GM19452 (cell line): Measurements from ENCODE around the gene HPCAL1.

Experiments used
- ATAC-seq: cut with Tn5 transposase; IDR thresholded peaks from one replicate; pipeline ENCODE4 v1.9.1; 2021; ENCODE audit not compliant: unreplicated experiment

Gene HPCAL1

DNA sequence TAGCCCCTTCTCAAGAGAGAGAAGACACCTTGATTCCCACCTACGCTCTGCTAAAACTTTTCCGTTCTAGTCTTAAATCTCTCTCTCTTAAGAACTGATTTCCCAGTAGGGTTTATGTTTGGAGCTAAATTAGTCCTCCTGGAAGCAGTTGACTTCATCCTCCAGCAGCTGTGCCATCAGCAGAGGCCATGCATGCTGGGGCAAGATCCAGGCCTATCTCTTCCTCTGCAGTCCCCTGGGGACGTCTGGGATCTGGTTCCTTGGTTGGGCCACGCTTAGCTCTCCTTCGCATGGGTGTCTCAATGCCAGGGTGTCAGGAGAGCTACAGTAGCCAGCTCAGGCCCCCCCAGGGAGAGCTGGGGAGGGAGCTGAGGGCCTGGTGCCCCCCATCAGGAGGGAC is 49.7 kb downstream of the HPCAL1 start:
- no peak for ATAC-seq

DNA sequence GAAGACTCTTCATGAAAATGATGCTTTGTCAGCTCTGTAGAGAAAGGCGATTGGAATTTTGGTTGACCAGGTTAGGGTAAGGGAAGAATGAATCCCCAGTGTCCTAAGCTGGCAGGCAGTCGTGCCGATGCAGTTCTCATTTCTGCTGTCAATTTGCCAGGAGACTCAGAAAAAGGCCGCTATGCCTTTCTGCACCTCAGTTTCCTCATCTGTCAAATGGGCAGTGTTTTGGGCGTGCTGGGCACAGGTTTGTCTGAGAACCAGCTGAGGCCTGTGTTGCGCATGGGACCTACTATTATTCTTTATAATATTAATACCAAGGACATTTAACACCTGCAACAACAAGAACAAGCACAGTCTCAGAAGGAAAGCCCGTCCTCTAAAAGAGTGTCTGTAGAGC is 50.3 kb downstream of the HPCAL1 start:
- ATAC-seq, result no peak

DNA sequence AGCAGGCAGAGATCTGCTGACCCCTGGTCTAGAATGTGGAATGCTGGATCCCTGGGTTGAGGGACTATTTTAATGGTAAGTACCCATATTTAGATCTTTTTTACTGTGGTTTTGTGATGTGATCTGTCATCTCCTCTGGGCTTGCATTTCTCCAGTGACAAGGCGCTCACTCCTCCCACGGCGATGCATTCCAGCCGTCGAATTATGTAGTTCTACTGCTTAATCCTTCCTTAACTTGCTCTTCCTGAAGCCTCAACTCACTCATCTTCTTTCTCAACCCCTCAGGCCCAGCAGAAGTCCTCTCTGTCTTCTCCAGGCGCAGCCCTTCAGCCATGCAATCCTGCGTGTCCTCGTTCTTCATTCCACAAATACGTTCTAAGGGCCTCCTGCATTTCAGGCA is 51.2 kb downstream of the HPCAL1 start:
- ATAC-seq, result no peak

DNA sequence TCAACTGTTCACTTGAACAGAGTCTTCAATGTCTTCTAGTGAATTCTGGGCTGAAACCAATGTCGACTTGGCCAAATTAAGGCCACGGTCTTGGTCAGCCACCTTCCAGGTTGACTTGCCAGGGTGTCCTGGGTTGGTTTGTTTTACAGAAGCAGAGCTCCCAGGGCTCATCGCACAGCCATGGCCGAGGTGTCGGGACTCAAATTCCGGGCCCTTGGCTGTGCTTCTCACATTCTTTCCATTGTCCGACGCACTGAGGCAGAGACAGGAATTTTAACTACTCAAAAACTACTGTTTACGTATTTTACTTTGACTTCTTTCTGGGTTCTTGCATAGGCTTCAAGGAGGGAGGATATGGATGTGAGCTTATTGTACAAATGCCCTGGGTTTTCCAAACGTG is 51.7 kb downstream of the HPCAL1 start:
- ATAC-seq, result no peak

DNA sequence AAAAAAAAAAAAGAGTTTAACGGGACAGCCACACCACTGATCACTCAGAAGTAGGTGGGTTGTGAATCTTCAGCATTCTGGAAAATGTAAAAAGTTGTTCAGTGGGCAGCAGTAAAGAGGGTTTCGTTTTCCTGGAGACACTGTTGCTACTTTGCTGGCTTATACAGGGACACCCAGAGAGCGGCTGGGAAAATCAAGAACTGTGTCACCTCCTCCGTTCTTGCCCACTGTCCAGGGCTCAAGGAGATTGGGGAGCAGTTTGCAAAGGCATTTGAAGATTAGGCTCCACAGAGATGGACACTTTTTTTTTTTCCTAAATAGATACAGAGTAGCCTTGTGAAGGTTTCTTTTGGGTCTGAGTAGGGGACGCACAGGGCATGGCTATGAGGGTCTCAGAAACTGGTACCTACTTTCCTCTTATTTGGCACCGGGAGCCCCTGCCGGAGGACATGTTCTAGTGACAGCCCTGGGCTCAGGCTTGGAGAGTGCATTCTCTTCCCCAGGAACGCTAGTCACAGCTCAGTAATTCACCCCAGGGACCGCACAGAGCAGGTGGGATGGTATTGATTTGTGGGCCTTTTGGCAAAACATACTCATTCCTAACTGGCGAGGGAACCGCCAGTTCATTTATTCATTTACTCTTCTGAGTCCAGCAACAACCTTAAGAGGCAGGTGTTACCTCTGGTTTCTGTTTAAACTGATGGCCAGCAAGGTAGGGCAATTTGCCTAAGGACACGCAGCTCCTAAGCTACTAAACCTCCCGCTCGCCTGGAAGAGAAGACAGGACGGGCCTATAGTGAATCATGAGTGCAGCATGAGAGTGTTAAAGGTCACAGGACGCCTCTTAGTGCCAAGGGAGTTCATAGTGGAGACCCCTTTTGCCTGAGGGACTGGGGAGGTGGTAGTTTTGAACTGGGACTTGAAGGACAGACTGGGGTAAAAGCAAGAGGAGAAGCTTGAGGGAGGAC is 53.1 kb downstream of the HPCAL1 start:
- no peak for ATAC-seq

DNA sequence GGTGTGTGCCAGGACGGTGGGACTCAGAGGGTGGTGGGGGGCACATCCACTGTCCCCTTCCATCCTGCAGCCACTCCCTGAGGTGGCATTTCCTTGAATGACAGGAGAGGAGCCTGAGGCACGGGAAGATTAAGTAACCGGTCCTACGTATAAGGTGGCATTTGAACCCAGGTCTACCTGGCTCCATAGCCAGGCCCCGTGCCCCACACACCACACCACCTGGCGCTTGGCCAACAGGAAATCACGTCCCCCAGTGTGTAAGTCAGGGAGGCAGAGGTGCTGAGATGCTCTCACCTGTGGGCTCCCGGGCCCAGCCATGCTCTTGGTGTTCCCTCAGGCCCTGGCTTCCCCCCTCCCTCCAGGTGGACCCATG is 53.7 kb downstream of the HPCAL1 start:
- ATAC-seq, result no peak

DNA sequence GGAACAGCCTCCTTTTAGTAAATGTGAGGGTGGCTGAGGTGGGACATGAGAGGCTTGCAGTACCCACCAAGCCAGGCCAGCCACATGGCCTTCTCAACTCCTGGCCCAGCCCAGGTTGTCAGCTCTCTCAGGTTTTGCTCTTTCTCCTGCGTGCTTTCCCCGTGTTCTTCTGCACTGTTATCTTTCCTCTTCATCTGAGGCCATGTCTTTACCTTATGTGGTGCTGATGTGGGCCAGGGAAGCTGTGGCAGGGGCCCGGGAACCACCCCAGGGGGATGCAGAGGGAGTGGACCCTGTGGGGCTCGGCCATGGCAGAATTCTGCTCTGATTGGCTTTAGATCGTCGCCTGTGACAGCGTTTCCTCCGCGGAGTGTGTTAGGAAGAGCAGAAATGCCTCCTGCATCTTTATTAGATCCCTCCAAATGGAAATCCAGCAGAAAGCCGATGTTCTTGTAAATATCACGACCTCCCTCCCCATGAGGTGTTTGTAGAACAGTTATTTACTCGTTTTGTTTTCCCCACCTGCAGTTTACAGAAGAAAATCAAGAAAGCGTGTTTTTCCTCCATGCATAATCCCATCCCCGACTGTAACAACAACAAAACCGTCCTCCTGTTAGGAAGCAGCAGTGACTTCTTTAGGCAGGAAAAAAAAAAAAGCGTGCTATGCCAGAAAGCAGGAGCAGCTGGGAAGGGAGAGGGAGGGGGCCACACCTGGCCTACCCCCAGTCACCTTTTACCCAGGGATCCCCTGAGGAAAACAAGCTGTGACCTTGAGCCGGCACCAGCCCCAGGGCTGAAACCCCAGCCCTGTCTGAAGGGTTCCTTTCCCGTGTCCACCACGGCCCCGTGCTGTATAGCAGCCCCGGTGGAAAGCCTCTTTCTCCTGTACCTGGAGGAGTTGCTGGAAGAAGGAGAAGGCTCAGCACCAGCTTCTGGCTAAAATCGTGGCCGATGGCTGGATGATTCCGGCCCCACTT is 54.8 kb downstream of the HPCAL1 start:
- ATAC-seq, result no peak

DNA sequence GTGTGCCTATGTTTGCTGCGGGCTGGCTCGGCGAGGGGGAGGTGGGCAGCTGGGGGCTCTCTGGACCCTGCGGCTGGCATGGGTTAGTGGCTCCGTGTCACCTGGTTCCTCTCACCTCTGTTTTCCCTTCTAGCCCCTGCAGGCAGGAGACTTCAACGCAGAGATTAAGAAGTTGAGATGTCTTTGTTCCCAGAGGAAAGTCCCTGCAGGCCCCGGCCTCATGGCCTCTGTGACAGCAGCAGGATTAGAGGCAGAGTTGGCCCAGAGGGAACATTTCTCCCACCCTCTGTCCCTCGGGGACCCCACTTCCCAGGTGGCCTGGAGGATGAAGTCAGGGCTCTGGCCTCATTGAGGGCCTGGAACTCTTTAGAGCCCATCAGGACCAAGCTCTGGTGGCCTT is 56.5 kb downstream of the HPCAL1 start:
- no peak for ATAC-seq

DNA sequence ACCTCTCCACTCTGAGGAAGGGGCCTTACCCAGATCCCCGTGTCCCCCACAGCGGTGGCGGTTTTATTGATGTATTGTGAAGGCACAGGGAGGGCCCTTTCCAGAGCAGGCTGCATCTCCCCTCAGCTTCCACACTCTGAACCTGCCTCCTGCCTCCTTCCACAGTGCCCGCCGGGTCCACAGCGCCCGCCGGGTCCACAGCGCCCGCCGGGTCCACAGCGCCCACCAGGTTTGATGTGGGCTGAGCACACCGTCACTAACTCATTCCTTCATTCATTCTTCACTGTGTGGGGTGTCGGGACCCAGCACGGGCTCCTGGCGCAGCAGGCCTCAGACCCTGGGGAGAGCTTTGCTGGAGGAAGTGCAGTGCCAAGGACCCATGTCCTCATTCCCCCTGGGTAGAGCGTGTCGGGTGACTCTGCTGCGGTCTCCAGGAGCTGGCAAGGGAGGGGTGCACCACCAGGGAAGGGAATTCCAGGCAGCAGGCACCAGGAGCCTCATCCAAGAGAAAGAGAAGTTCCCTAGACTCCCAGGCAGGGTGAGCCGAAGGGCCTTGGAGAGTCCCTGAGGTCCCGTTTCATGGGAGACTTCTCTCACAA is 57.1 kb downstream of the HPCAL1 start:
- ATAC-seq, result no peak

DNA sequence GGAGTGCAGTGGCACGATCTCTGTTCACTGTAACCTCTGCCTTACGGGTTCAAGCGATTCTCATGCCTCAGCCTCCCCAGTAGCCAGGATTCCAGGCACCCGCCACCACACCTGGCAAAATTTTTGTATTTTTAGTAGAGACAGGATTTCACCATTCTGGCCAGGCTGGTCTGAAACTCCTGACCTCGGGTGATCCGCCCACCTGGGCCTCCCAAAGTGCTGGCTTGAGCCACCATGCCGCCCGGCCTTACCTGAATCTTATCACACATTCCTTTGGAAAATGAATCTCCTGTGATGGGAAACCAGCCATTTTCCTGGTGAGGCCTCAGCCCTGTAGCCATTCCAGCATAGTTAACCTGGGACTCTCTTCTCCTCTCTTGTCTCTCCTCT is 57.8 kb downstream of the HPCAL1 start:
- ATAC-seq, result no peak

DNA sequence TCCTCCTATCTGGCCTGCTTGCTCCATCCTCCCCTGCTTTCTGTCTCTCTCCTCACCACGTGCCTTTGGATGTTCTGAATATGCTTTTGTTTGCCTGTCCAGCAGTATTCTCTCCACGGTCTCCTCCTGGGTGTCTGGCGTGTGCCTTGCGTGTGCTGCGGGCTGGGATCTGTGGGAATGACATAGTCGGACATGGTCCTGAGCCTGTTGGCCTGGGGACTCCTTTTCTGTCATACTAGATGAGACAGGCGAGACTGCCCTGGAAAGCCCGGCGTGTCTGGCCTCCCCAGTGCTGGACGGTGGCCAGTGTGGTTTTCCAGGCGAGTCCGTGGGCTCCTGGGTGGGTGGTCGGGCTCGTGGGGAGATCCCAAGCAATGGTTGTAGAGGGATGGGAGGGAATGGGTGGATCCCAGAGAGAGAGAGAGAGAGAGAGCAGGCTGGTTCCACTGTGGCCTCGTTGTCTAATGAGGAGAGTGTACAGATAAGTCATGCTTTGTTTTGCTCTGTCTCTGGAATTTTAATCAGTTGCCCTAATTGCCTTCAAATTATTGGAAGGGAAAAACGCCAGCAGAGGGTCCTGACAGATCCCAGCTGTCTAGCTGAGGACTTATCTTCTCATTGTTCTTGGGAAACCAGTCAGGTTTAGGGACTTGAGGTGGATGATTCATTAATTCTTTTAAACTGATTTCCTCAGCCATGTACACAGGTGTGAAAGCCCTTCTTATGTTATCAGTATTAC is 58.3 kb downstream of the HPCAL1 start:
- ATAC-seq, result no peak

DNA sequence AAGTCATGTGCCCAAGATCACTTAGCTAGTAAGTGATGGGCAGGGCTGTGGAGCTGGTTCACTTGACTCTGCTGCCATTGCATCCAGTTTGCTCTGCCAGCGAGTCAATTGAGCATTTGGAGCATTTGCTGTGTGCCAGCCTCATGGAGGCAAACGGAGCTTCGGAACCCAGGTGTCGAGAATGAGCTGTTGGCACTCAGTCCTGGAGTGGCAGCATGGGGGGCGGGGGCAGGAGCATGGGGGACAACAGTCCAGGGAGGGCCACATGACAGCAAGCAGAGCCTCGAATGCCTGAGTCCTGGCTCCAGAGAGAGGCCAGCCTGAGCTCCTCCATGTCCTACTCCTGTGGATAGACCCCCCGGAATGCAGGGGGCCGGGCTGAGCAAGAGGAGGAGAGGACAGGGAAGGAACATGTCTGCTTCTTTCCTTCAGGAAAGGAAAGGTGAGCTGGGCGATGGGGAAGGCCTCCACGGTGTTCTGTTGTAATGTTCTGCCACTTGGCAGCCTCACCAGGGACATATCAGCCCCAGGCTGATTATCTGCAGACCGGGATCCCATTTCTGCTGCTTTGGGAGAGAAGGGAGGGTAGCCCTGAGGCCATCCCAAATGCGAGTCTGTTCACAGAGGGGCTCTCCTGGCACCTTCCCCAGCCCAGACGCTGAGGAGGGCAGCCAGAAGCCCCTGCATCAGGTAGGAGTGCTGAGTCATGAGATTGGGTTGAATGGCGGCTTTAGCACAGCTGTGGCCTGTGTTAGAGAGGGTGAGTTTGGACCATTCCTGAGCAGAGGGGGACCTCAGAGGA is 59.6 kb downstream of the HPCAL1 start:
- no peak for ATAC-seq

DNA sequence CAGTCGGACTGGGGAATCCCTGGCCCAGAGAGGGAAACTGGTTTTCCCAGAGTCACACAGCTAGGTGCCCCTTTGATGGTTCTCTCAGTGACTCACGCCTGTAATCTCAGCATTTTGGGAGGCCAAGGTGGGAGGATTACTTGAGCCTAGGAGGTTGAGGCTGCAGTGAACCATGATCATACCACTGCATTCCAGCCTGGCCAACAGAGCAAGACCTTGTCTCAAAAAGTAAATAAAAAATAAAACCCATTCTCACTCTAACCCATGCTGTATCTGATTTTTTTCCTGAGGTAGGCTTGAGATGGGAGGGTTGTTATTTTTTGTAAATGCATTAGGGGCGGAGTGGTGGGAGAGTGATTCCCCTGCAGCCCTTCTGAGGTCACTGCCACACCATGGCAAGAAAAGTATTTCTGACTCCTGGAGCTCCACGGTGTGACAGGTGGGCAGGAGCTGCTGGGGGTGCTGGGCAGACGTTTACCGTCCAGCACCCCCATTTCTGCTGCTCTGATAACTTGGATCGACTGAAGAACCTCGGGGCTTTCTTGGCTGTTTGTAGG is 60.3 kb downstream of the HPCAL1 start:
- no peak for ATAC-seq

DNA sequence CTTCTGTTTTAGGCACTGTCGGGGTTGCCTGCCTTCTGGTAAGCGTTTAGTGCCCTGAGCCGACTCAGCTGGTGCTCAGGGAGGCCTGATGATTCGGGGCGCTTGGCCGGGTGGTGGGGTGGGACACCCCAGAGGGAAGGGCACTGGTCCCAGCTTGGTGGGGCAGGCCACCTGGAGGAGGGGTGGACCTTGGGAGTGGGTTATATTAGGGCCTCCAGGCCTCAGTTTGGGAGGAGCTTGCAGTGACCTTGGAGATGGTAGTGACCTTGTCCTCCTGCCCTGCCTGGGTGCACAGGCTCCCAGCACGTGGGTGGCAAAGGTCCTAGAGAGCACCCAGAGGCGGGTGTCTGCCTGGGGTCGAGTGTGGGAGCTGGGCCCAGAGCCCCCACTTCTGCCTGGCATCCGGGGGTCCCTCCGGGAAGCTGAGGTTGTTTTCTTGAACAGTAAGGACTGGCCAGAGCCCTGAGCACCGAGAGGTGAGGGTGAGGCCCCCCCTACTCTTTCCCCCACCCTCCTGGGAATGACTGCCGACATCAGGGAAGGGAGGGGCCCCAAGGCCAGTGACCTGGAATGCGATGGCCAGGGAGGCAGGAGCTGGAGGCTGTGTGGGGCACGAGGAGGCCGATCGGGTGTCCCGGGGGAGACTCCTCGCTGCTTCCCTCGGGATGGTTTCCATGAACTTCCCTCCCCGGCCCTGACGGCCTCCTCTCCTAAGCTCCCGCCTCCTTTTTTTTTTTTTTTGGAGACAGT is 61.3 kb downstream of the HPCAL1 start:
- no peak for ATAC-seq

DNA sequence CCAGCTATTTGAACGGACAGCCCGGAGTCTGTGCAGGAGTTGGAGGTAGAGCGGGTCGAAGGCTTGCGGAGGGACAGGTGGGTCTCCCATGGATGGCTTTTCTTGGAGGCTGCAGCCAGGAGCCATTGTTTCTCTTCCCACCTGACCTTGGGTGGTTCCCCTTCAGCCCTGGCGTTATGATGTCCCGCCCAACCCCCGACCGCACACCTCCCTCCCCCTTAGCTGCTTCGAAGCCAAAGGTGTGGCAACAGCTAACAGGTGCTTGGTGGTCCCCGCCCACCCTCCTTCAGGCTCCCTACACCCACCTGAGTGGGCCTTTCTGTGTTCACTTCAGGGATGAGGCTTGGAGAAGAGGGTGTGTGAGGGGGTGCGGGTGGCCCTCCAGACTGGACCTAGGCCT is 62.7 kb downstream of the HPCAL1 start:
- ATAC-seq, result no peak

DNA sequence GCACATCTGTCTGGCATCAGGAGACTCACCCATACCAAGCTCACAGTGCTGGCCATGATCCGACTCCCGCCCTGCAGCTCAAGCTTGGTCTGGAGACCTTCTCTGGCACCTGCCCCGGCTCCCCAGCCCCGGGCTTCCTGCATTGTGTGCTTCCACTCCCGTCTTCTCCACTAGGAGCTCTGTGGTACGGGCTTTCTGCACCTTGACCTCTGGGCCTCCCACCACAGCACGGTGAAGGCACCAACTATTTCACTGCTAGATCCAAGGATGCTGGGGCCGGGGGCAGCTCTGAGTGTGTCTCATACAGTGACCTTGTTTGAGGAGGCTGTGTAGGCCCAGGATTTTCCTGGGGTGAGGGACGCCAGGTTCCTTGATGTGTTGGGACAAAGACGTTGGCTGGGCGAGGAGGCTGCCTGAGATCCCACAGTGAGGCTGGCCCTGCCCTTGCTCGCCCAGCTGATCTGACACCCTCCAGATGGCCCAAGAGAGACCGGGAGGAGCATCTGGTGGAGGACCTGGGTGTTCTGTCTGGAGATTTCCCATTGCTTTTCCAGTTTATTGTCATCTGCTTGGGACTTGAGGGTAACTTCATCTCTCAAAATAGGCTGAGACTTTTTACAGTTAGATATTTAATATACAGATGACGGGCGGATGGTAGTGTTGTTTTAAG is 64.0 kb downstream of the HPCAL1 start:
- ATAC-seq, result no peak

DNA sequence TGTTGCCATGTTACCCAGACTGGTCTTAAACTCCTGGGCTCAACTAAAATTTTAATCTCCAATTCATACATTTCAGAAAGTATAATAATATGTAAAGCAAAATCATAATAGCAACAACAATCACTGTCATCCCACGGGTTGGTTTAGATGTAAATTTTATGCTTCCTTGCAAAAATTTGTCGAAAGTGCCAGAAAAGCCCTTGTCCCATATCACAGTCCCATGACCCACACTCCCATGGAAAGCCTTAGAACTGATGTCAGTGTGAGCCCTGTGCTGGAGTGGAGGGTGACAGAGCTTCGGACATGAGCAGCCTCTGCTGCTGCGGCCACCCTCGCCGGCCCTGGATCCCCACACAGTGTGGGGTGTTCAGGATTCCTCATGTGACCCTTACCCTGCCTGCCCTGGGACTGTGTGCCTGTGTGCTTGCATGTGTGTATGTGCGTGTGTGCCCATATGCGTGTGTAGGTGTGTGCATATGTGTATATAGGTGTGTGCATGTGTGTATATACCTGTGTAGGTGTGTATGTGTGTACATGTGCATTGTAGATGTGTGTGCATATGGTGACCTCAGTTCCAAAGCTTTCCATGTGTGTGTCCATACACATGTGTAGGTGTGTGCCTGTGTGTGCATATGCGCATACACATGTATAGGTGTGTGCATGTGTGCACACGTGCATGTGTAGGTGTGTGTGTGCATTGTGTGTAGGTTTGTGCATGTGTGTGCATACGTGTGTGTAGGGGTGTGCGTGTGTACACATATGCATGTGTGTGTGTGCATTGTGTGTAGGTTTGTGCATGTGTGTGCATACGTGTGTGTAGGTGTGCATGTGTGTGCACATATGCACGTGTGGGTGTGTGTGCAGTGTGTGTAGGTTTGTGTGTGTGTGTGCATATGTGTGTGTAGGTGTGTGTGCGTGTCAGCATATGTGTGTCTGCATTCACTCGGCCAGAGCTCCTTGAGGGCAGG is 65.1 kb downstream of the HPCAL1 start:
- no peak for ATAC-seq
